MCF 10A (cell line): ENCODE measurements around the gene HECTD4. TPM values are rescaled to one million over a fixed set of nuclear protein-coding genes. Genes with fewer than 3 reads are reported as not detected.

Experiments
- BruUV-seq: library from RNA; stranded (reverse); fragments of 400-500 nt; replicated peaks from 2 replicates; lab custom pipeline; 2021; lab: Mats Ljungman, UMichigan
- CTCF ChIA-PET: fragments of 300-600 bp; sonication (Branson Sonifier 250); formaldehyde crosslinking; extraction: SDS; loops from one replicate; lab custom pipeline; 2021; ENCODE audit warnings: antibody characterized with exemption, inconsistent platforms; lab: Yijun Ruan, JAX
- POLR2A ChIA-PET: fragments of 300-600, 350-650 bp; sonication (Branson Sonifier 250); formaldehyde crosslinking; extraction: SDS; loops from one replicate; lab custom pipeline; 2020; ENCODE audit warnings: antibody characterized with exemption, inconsistent platforms; lab: Yijun Ruan, JAX
- DNase-seq: peaks from one replicate; pipeline ENCODE4 v3.0.0-alpha.2; 2018; ENCODE audit not compliant: unreplicated experiment
- H3K27ac Mint-ChIP-seq: one replicate; pipeline ENCODE4 v1.8.0; 2022; ENCODE audit warnings: mild to moderate bottlenecking, low read depth, mixed read lengths; ENCODE audit not compliant: unreplicated experiment
- H3K27me3 Mint-ChIP-seq: one replicate; pipeline ENCODE4 v1.8.0; 2022; ENCODE audit warnings: mixed read lengths; ENCODE audit not compliant: insufficient read depth, unreplicated experiment
- H3K36me3 Mint-ChIP-seq: one replicate; pipeline ENCODE4 v1.8.0; 2022; ENCODE audit warnings: mild to moderate bottlenecking, moderate library complexity, mixed read lengths; ENCODE audit not compliant: insufficient read depth, unreplicated experiment
- H3K4me1 Mint-ChIP-seq: one replicate; pipeline ENCODE4 v1.8.0; 2022; ENCODE audit warnings: mixed read lengths; ENCODE audit not compliant: insufficient read depth, unreplicated experiment
- H3K4me3 Mint-ChIP-seq: one replicate; pipeline ENCODE4 v1.8.0; 2022; ENCODE audit warnings: mild to moderate bottlenecking, moderate library complexity, mixed read lengths; ENCODE audit not compliant: unreplicated experiment
- H3K9me3 Mint-ChIP-seq: one replicate; pipeline ENCODE4 v1.8.0; 2022; ENCODE audit warnings: mixed read lengths; ENCODE audit not compliant: unreplicated experiment
- CTCF ChIP-seq: fragments of 200-600 bp; IDR thresholded peaks from one replicate; pipeline ENCODE4 v1.8.0; 2022; ENCODE audit warnings: antibody characterized with exemption, mild to moderate bottlenecking; ENCODE audit not compliant: unreplicated experiment
- intact Hi-C: fragments of 100-400 bp; cut with micrococcal nuclease; formaldehyde crosslinking; loops from 2 replicates; pipeline ENCODE4 v1.14.1; 2022
- total RNA-seq: library from RNA; stranded (reverse); gene quantifications from 2 replicates; pipeline ENCODE4 v1.2.3, GENCODE V29; 2022

HECTD4 gene
- total RNA-seq, 1 experiment from 2014 or later = 35.2 TPM

- intact Hi-C loops = loop anchor here (10.0 kb wide), 1 partner anchor 250 kb away; no protein-coding TSS in a partner anchor
- ChIA-PET POLR2A (no interaction called here), CTCF (interaction anchor here (0.6 to 1.5 kb wide), 3 partner anchors 79 to 216 kb away, joined by 3 to 5 read pairs (median 4); no protein-coding TSS in a partner anchor)
- BruUV-seq = no TSS peak
- Mint-ChIP-seq H3K4me3 (no peak overlapping the region), H3K4me1 (no peaks in the 10 kb centered on the region), H3K36me3 (peaks cover 64% of the 10 kb centered on the region), H3K9me3 (no peaks in the 10 kb centered on the region), H3K27me3 (no peaks in the 10 kb centered on the region), H3K27ac (no peak overlapping the region)
- no peak for TF ChIP-seq CTCF
- DNase-seq = no peak
Measured at GRCh38 chr12:112194601-112195247, 187.5 kb downstream of the HECTD4 start.

- DNase-seq = no peak
- H3K27me3 Mint-ChIP-seq = no peaks in the 10 kb centered on the region
- no peak for TF ChIP-seq CTCF
- no peaks in the 10 kb centered on the region for H3K9me3 Mint-ChIP-seq
- ChIA-PET CTCF (interaction anchor here (0.8 to 1.9 kb wide), 3 partner anchors 85 to 218 kb away, joined by 3 to 8 read pairs (median 3); no protein-coding TSS in a partner anchor), POLR2A (interaction anchor here (0.9 to 1.9 kb wide), 2 partner anchors 71 to 195 kb away, joined by 3 to 4 read pairs; no protein-coding TSS in a partner anchor)
- intact Hi-C loops = loop anchor here (10.0 kb wide), 1 partner anchor 248 kb away; no protein-coding TSS in a partner anchor
- no peak overlapping the region for H3K27ac Mint-ChIP-seq
- no peak overlapping the region for H3K4me3 Mint-ChIP-seq
- peaks cover 62% of the 10 kb centered on the region for H3K36me3 Mint-ChIP-seq
- no peaks in the 10 kb centered on the region for H3K4me1 Mint-ChIP-seq
- BruUV-seq = no TSS peak
Measured at GRCh38 chr12:112192475-112192874, 189.8 kb downstream of the HECTD4 start.

GRCh38 chr12:112191840-112192321 lies 190.3 kb downstream of the HECTD4 start:
- POLR2A ChIA-PET = interaction anchor here (0.9 to 1.9 kb wide), 2 partner anchors 70 to 195 kb away, joined by 3 to 4 read pairs; no protein-coding TSS in a partner anchor
- CTCF ChIA-PET = interaction anchor here (1.6 kb wide), 1 partner anchor 85 kb away, joined by 3 read pairs; no protein-coding TSS in a partner anchor
- no peak for TF ChIP-seq CTCF
- H3K27ac Mint-ChIP-seq = peak overlapping the region; percentile 50
- no peaks in the 10 kb centered on the region for H3K4me1 Mint-ChIP-seq
- DNase-seq = no peak
- intact Hi-C loops = loop anchor here (10.0 kb wide), 1 partner anchor 247 kb away; no protein-coding TSS in a partner anchor
- no TSS peak for BruUV-seq
- no peaks in the 10 kb centered on the region for H3K27me3 Mint-ChIP-seq
- no peaks in the 10 kb centered on the region for H3K9me3 Mint-ChIP-seq
- peaks cover 56% of the 10 kb centered on the region for H3K36me3 Mint-ChIP-seq
- H3K4me3 Mint-ChIP-seq = no peak overlapping the region

- H3K36me3 Mint-ChIP-seq = peaks cover 57% of the 10 kb centered on the region
- intact Hi-C loops = loop anchor here (10.0 kb wide), 1 partner anchor 246 kb away; no protein-coding TSS in a partner anchor
- H3K4me1 Mint-ChIP-seq = no peaks in the 10 kb centered on the region
- H3K9me3 Mint-ChIP-seq = no peaks in the 10 kb centered on the region
- ChIA-PET CTCF (interaction anchor here (1.6 kb wide), 1 partner anchor 84 kb away, joined by 3 read pairs; no protein-coding TSS in a partner anchor), POLR2A (interaction anchor here (0.6 to 1.9 kb wide), 3 partner anchors 70 to 217 kb away, joined by 3 to 4 read pairs (median 4); no protein-coding TSS in a partner anchor)
- H3K4me3 Mint-ChIP-seq = no peak overlapping the region
- no peak for DNase-seq
- peak overlapping the region; percentile 50 for H3K27ac Mint-ChIP-seq
- BruUV-seq = no TSS peak
- no peaks in the 10 kb centered on the region for H3K27me3 Mint-ChIP-seq
- TF ChIP-seq CTCF = no peak
Measured at GRCh38 chr12:112191201-112191600, 191.0 kb downstream of the HECTD4 start.
